NCI-H748 treated with DMSO at 0.1 percent for 48 hours (cell line): ENCODE measurements around the gene ZMAT2.
"Not testable (repeated sequence)": the region's sequence is repeated elsewhere in the genome, so short reads cannot be mapped to it uniquely, and the experiment has no call there.

ENCODE experiments used
- DNase-seq: peaks from one replicate; lab custom pipeline; 2025; lab: John Stamatoyannopoulos, UW

Gene ZMAT2

GRCh38 chr5:140708787-140709186 is 8.5 kb downstream of the ZMAT2 start:
- not testable (repeated sequence) for DNase-seq

GRCh38 chr5:140710899-140711552 is 10.8 kb downstream of the ZMAT2 start:
- peak; percentile 91 for DNase-seq

- no peak for DNase-seq
Measured at GRCh38 chr5:140711794-140712193, 11.5 kb downstream of the ZMAT2 start.

- no peak for DNase-seq
Measured at GRCh38 chr5:140713562-140714094, 13.4 kb downstream of the ZMAT2 start.

GRCh38 chr5:140716238-140716637 is 16.0 kb downstream of the ZMAT2 start:
- DNase-seq = not testable (repeated sequence)

GRCh38 chr5:140718266-140718592 is 18.0 kb downstream of the ZMAT2 start:
- DNase-seq = no peak

GRCh38 chr5:140720738-140721137 is 20.5 kb downstream of the ZMAT2 start:
- not testable (repeated sequence) for DNase-seq

- DNase-seq = not testable (repeated sequence)
Measured at GRCh38 chr5:140721395-140721794, 21.1 kb downstream of the ZMAT2 start.

GRCh38 chr5:140725799-140726471 is 25.7 kb downstream of the ZMAT2 start:
- peak; percentile 86 for DNase-seq

- no peak for DNase-seq
Measured at GRCh38 chr5:140733098-140733497, 32.9 kb downstream of the ZMAT2 start.

GRCh38 chr5:140734354-140734753 is 34.1 kb downstream of the ZMAT2 start:
- DNase-seq = no peak

- DNase-seq = no peak
Measured at GRCh38 chr5:140737486-140737885, 37.2 kb downstream of the ZMAT2 start.

- DNase-seq = no peak
Measured at GRCh38 chr5:140741967-140742366, 41.7 kb downstream of the ZMAT2 start.

- DNase-seq = no peak
Measured at GRCh38 chr5:140753561-140753960, 53.3 kb downstream of the ZMAT2 start.
